Esophagus squamous epithelium (tissue), 4 donors: ENCODE data around the gene RNF141.
A peak's percentile ranks its signal among the peaks of the same experiment; 100 is the strongest.

Experiments
- CTCF ChIP-seq, 6 experiments: fragments of 450-650 bp in 4 of 6; fragments of 200-600 bp in 2 of 6; sonication (generic) in 2 of 6; IDR thresholded peaks; one replicate each; pipeline ENCODE4 v1.5.1; 2016 to 2019; ENCODE audit warnings: antibody characterized with exemption in 6 of 6, mild to moderate bottlenecking in 4 of 6, moderate library complexity in 4 of 6
- POLR2A ChIP-seq, 4 donors: fragments of 450-650 bp; IDR thresholded peaks; one replicate each; pipeline ENCODE4 v1.6.1; 2017; ENCODE audit warnings: antibody characterized with exemption in 4 of 4, mild to moderate bottlenecking in 4 of 4, moderate library complexity in 3 of 4

GRCh38 chr11:10514202-10514601, 26.8 kb downstream of the RNF141 start:
- TF ChIP-seq CTCF (IDR thresholded peaks at IDR 0.05) (peak in 5 of 6 experiments; percentile 20 to 57 (median 36)), POLR2A (IDR thresholded peaks at IDR 0.05) (no peak)
